HCT116 (cell line): Measurements from ENCODE around the gene VHLL.

Experiments
- CEBPB ChIP-seq: IDR thresholded peaks from 2 replicates; pipeline ENCODE4 v1.6.1; 2012; ENCODE audit warnings: low read depth
- EZH2 ChIP-seq: fragments of 200-600 bp; sonication (generic); IDR thresholded peaks from 2 replicates; pipeline ENCODE4 v1.6.1; 2017; ENCODE audit warnings: antibody characterized with exemption, mixed run types
- POLR2A ChIP-seq: IDR thresholded peaks from 2 replicates; pipeline ENCODE4 v1.7.0; 2011; ENCODE audit warnings: borderline replicate concordance; ENCODE audit not compliant: insufficient read depth, insufficient read length; ENCODE audit errors: extremely low read depth
- POLR2AphosphoS5 ChIP-seq: IDR thresholded peaks from 2 replicates; pipeline ENCODE4 v1.6.1; 2011; ENCODE audit warnings: mild to moderate bottlenecking, low read depth, low read length, moderate library complexity
- RAD21 ChIP-seq: IDR thresholded peaks from 2 replicates; pipeline ENCODE4 v1.6.1; 2012; ENCODE audit warnings: low read depth, mild to moderate bottlenecking
- SRF ChIP-seq: IDR thresholded peaks from 2 replicates; pipeline ENCODE4 v1.6.1; 2012; ENCODE audit warnings: low read depth
- TCF7L2 ChIP-seq: IDR thresholded peaks from 2 replicates; pipeline ENCODE4 v1.7.0; 2011; ENCODE audit warnings: borderline replicate concordance, inconsistent platforms; ENCODE audit not compliant: insufficient read depth, insufficient read length; ENCODE audit errors: extremely low read depth
- YY1 ChIP-seq: IDR thresholded peaks from 2 replicates; pipeline ENCODE4 v1.6.1; 2011; ENCODE audit warnings: low read length, low read depth, moderate library complexity, mild to moderate bottlenecking; ENCODE audit not compliant: insufficient replicate concordance; ENCODE audit errors: extremely low read depth
- ZFX ChIP-seq: fragments of 450-650 bp; IDR thresholded peaks from 2 replicates; pipeline ENCODE4 v1.6.1; 2017
- TF ChIP-seq, protein P1 (sequence below), 3 experiments: fragments of 200-600 bp in 1 of 3; sonication (generic) in 1 of 3; IDR thresholded peaks in 2 of 3; conservative IDR thresholded peaks in 1 of 3; 2 replicates each; pipeline ENCODE4 v1.5.1; 2012 to 2017; ENCODE audit warnings: low read depth in 2 of 3, low read length in 2 of 3, antibody characterized with exemption in 1 of 3, borderline replicate concordance in 1 of 3, control low read depth in 1 of 3, mild to moderate bottlenecking in 1 of 3, mixed read lengths in 1 of 3, mixed run types in 1 of 3, moderate library complexity in 1 of 3; ENCODE audit not compliant: insufficient read depth in 1 of 3
- TF ChIP-seq, protein P2 (sequence below): IDR thresholded peaks from 2 replicates; pipeline ENCODE4 v1.6.1; 2011; ENCODE audit warnings: mild to moderate bottlenecking, low read length, moderate library complexity; ENCODE audit not compliant: insufficient replicate concordance; ENCODE audit errors: extremely low read depth
- TF ChIP-seq, protein P3 (sequence below): IDR thresholded peaks from 2 replicates; pipeline ENCODE4 v1.6.1; 2012

DNA sequence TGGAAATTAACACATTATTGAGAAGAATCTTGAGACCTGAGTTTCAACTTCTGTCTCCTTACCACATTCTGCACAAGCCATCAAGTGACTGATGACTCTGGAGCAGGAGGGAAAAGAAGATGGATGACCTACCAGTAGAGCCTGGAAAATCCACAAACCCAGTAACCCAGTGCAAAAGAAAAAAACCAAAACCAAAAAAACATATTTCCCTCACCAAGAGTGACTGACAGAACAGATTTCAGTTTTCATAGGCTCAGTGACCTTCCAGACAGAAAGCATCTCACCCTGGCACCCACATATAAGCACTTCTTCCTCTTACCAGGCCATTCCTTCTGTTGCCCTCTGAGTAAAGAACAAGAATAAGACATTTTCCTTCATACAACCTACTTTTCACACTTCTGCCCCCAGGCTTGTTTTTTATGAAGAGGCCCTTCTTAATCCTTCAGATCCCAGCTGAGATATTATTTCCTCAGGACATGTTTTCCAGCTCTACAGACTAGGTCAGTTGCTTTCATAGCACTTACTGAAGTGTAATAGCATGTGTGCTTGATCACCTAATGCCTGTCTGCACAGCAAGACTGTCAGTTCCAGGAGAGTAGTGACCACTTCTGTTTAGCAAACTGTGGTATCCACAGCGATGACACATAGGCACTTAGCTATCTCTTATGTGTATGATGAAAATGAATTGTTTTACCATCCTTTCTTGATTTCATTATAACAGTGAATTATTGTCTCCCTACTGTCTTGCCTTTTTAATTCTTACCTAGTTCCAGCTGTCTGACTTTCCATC, 43.3 kb upstream of the VHLL start:
- TF ChIP-seq ZFX (no peak), RAD21 (no peak), TCF7L2 (no peak), YY1 (no peak), POLR2AphosphoS5 (no peak), POLR2A (no peak), EZH2 (no peak), SRF (no peak), CEBPB (no peak)
- TF ChIP-seq, protein P1, sequence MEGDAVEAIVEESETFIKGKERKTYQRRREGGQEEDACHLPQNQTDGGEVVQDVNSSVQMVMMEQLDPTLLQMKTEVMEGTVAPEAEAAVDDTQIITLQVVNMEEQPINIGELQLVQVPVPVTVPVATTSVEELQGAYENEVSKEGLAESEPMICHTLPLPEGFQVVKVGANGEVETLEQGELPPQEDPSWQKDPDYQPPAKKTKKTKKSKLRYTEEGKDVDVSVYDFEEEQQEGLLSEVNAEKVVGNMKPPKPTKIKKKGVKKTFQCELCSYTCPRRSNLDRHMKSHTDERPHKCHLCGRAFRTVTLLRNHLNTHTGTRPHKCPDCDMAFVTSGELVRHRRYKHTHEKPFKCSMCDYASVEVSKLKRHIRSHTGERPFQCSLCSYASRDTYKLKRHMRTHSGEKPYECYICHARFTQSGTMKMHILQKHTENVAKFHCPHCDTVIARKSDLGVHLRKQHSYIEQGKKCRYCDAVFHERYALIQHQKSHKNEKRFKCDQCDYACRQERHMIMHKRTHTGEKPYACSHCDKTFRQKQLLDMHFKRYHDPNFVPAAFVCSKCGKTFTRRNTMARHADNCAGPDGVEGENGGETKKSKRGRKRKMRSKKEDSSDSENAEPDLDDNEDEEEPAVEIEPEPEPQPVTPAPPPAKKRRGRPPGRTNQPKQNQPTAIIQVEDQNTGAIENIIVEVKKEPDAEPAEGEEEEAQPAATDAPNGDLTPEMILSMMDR (IDR thresholded peaks at IDR 0.05 in 2 of 3, conservative IDR thresholded peaks at IDR 0.05 in 1 of 3; ENCODE audit: borderline replicate concordance in 1 of 3, insufficient read depth in 1 of 3, low read depth in 2 of 3, low read length in 2 of 3): no peak
- TF ChIP-seq, protein P2, sequence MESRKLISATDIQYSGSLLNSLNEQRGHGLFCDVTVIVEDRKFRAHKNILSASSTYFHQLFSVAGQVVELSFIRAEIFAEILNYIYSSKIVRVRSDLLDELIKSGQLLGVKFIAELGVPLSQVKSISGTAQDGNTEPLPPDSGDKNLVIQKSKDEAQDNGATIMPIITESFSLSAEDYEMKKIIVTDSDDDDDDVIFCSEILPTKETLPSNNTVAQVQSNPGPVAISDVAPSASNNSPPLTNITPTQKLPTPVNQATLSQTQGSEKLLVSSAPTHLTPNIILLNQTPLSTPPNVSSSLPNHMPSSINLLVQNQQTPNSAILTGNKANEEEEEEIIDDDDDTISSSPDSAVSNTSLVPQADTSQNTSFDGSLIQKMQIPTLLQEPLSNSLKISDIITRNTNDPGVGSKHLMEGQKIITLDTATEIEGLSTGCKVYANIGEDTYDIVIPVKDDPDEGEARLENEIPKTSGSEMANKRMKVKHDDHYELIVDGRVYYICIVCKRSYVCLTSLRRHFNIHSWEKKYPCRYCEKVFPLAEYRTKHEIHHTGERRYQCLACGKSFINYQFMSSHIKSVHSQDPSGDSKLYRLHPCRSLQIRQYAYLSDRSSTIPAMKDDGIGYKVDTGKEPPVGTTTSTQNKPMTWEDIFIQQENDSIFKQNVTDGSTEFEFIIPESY: no peak
- TF ChIP-seq, protein P3, sequence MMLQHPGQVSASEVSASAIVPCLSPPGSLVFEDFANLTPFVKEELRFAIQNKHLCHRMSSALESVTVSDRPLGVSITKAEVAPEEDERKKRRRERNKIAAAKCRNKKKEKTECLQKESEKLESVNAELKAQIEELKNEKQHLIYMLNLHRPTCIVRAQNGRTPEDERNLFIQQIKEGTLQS: no peak
